Measurements from ENCODE around the gene INPP1. TPM values are rescaled to one million over a fixed set of nuclear protein-coding genes. Genes with fewer than 3 reads are reported as not detected.

INPP1 gene
- total and polyA plus RNA-seq, 4 donors = 9.1 to 13.2 (median 12.4) TPM

DNA sequence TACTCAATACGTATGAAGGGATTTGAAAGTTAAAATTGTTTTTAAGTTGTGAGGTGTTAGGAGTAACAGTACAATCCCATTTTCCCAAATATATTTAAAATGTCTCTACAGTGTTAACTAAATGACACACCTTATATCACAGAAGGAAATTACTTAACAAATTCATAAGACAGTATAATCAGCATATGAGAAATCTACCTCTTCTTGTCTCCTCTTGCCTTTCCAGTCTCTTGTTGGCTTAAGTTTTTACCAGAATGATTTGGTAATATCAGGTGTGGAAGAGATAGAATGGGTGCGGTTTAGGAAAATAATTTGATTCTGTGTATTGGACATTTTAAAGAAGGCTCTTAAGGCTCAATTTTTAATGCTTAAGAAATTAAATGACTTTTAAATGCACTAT, 9.5 kb upstream of the INPP1 start:
- TF ChIP-seq EGR1 (IDR thresholded peaks at IDR 0.05; ENCODE audit: low read depth in 2 of 2) (no peak), HNF4G (IDR thresholded peaks at IDR 0.05) (no peak), YY1 (IDR thresholded peaks at IDR 0.05) (no peak), JUND (IDR thresholded peaks at IDR 0.05) (no peak), NR2F2 (IDR thresholded peaks at IDR 0.05) (no peak), RXRA (IDR thresholded peaks at IDR 0.05) (no peak), SP1 (IDR thresholded peaks at IDR 0.05) (no peak), MAX (IDR thresholded peaks at IDR 0.05) (no peak), HNF4A (conservative IDR thresholded peaks at IDR 0.05) (no peak), ATF3 (IDR thresholded peaks at IDR 0.05) (no peak), TAF1 (conservative IDR thresholded peaks at IDR 0.05) (no peak), GABPA (IDR thresholded peaks at IDR 0.05 in 1 of 2, conservative IDR thresholded peaks at IDR 0.05 in 1 of 2) (no peak)
- TF ChIP-seq, protein P1, sequence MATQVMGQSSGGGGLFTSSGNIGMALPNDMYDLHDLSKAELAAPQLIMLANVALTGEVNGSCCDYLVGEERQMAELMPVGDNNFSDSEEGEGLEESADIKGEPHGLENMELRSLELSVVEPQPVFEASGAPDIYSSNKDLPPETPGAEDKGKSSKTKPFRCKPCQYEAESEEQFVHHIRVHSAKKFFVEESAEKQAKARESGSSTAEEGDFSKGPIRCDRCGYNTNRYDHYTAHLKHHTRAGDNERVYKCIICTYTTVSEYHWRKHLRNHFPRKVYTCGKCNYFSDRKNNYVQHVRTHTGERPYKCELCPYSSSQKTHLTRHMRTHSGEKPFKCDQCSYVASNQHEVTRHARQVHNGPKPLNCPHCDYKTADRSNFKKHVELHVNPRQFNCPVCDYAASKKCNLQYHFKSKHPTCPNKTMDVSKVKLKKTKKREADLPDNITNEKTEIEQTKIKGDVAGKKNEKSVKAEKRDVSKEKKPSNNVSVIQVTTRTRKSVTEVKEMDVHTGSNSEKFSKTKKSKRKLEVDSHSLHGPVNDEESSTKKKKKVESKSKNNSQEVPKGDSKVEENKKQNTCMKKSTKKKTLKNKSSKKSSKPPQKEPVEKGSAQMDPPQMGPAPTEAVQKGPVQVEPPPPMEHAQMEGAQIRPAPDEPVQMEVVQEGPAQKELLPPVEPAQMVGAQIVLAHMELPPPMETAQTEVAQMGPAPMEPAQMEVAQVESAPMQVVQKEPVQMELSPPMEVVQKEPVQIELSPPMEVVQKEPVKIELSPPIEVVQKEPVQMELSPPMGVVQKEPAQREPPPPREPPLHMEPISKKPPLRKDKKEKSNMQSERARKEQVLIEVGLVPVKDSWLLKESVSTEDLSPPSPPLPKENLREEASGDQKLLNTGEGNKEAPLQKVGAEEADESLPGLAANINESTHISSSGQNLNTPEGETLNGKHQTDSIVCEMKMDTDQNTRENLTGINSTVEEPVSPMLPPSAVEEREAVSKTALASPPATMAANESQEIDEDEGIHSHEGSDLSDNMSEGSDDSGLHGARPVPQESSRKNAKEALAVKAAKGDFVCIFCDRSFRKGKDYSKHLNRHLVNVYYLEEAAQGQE (IDR thresholded peaks at IDR 0.05) = no peak
- TF ChIP-seq, protein P2, sequence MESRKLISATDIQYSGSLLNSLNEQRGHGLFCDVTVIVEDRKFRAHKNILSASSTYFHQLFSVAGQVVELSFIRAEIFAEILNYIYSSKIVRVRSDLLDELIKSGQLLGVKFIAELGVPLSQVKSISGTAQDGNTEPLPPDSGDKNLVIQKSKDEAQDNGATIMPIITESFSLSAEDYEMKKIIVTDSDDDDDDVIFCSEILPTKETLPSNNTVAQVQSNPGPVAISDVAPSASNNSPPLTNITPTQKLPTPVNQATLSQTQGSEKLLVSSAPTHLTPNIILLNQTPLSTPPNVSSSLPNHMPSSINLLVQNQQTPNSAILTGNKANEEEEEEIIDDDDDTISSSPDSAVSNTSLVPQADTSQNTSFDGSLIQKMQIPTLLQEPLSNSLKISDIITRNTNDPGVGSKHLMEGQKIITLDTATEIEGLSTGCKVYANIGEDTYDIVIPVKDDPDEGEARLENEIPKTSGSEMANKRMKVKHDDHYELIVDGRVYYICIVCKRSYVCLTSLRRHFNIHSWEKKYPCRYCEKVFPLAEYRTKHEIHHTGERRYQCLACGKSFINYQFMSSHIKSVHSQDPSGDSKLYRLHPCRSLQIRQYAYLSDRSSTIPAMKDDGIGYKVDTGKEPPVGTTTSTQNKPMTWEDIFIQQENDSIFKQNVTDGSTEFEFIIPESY (IDR thresholded peaks at IDR 0.05) = no peak
- Histone ChIP-seq H3K9ac (ENCODE audit: low read depth in 1 of 2, low read length in 2 of 2) (peak overlapping the region in 1 of 2 donors; percentile 48), H3K27me3 (ENCODE audit: control insufficient read depth in 4 of 4, insufficient read depth in 4 of 4, low read length in 3 of 4) (no peaks in the 10 kb centered on the region), H3K9me3 (ENCODE audit: control insufficient read depth in 4 of 4, low read length in 3 of 4) (no peaks in the 10 kb centered on the region), H3K4me1 (ENCODE audit: control insufficient read depth in 4 of 4, insufficient read depth in 4 of 4, low read length in 3 of 4) (peaks cover 3 to 20% (median 12%) of the 10 kb centered on the region in 4 donors), H3K4me3 (ENCODE audit: low read depth in 1 of 3, low read length in 3 of 3) (peak overlapping the region in 2 of 3 donors; percentile 7 to 26), H3K27ac (ENCODE audit: low read depth in 1 of 2, low read length in 2 of 2) (peak overlapping the region; percentile 63 to 79), H3K36me3 (ENCODE audit: control insufficient read depth in 4 of 4, insufficient read depth in 3 of 4, low read depth in 1 of 4, low read length in 3 of 4) (no peaks in the 10 kb centered on the region)
- DNase-seq (ENCODE audit: low spot score) = no peak
- WGBS = 34% methylated on average over 2 of the region's 2 CpGs

DNA sequence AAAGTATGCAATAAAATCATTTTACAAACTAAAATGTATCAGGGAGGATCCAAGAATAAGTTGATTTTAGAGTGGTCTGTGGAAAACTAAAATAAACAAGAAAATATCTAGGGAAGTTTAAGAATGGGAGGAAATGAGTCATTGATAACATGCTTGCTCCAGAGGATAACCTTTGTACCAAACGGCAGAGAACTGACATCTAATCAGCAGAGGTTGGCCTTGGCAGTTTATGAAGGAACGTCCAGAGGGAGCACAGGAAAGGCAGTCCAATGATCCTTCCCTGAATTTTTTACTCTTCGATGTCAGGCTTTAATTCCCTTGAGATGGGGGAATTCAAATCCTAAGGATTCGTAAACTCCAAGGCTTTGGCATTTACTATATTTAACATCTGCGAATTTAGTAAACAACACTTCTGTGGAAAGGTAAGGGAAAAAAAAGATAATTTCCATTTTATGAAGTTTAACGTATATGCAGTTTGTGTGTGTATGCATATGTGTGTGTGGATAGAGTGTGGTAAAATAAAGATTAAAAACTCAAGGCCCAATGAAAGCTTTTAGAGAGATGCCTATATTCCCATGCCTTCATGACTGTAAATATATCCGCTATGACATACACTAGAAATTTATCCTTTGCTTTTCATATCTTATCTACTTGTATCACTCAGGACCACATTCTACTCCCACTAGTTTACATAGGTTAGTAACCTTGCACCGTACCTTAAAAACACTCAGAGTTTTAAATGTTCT, 8.7 kb upstream of the INPP1 start:
- Histone ChIP-seq H3K27ac (ENCODE audit: low read depth in 1 of 2, low read length in 2 of 2) (peak overlapping the region; percentile 63 to 79), H3K4me1 (ENCODE audit: control insufficient read depth in 4 of 4, insufficient read depth in 4 of 4, low read length in 3 of 4) (peaks cover 3 to 20% (median 12%) of the 10 kb centered on the region in 4 donors), H3K36me3 (ENCODE audit: control insufficient read depth in 4 of 4, insufficient read depth in 3 of 4, low read depth in 1 of 4, low read length in 3 of 4) (no peaks in the 10 kb centered on the region), H3K9ac (ENCODE audit: low read depth in 1 of 2, low read length in 2 of 2) (peak overlapping the region; percentile 15 to 67), H3K4me3 (ENCODE audit: low read depth in 1 of 3, low read length in 3 of 3) (peak overlapping the region; percentile 46 to 81 (median 59)), H3K27me3 (ENCODE audit: control insufficient read depth in 4 of 4, insufficient read depth in 4 of 4, low read length in 3 of 4) (no peaks in the 10 kb centered on the region), H3K9me3 (ENCODE audit: control insufficient read depth in 4 of 4, low read length in 3 of 4) (no peaks in the 10 kb centered on the region)
- no peak for DNase-seq (ENCODE audit: low spot score)
- WGBS = 20% methylated on average over 8 of the region's 8 CpGs
- TF ChIP-seq RXRA (IDR thresholded peaks at IDR 0.05) = peak; percentile 68 to 80
- TF ChIP-seq JUND (IDR thresholded peaks at IDR 0.05) = peak; percentile 99
- TF ChIP-seq ATF3 (IDR thresholded peaks at IDR 0.05) = peak; percentile 94
- no peak for TF ChIP-seq FOXA2 (IDR thresholded peaks at IDR 0.05)
- TF ChIP-seq SP1 (IDR thresholded peaks at IDR 0.05) = peak; percentile 91
- peak in 1 of 2 donors; percentile 51 for TF ChIP-seq RAD21 (IDR thresholded peaks at IDR 0.05)
- TF ChIP-seq YY1 (IDR thresholded peaks at IDR 0.05) = peak; percentile 51
- peak; percentile 96 for TF ChIP-seq TAF1 (conservative IDR thresholded peaks at IDR 0.05)
- TF ChIP-seq EGR1 (IDR thresholded peaks at IDR 0.05; ENCODE audit: low read depth in 2 of 2) = peak; percentile 68 to 74
- no peak for TF ChIP-seq FOXA1 (IDR thresholded peaks at IDR 0.05)
- TF ChIP-seq NR2F2 (IDR thresholded peaks at IDR 0.05) = peak; percentile 94
- TF ChIP-seq HNF4G (IDR thresholded peaks at IDR 0.05) = peak; percentile 78
- TF ChIP-seq CTCF (IDR thresholded peaks at IDR 0.05; ENCODE audit: low read depth, low read length, missing input control) = no peak
- peak; percentile 15 to 16 for TF ChIP-seq GABPA (IDR thresholded peaks at IDR 0.05 in 1 of 2, conservative IDR thresholded peaks at IDR 0.05 in 1 of 2)
- TF ChIP-seq HNF4A (conservative IDR thresholded peaks at IDR 0.05) = peak; percentile 90 to 93
- TF ChIP-seq, protein P2 (IDR thresholded peaks at IDR 0.05) = peak; percentile 3

Measured in liver (tissue), 9 donors.